ENCODE measurements around the gene PRKN.

PRKN gene

DNA sequence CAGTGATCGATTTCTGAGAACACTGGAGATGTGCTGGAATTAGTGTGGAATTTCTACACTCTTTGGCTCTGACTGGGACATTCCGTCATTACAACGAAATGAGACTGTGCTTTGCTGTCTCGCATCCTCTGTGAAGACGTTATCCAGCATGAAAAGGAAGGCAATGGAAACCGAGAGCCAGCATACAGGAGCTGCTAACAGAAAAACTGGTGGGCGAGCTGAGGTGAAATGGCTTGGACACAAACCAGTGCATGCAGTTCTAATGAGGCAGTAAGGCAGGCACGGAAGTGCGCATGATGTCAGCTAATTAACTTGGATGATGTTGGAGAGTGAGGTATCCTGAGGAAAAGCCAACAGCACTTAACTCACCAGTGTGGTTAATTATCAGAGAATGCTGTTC lies 1250.9 kb downstream of the PRKN start:
- DNase-seq (ENCODE audit: extremely low spot score), result no peak
- CTCF ChIA-PET, result interaction anchor here (0.9 kb wide), 1 partner anchor 30 kb away, joined by 6 read pairs; no protein-coding TSS in a partner anchor
- no peak for TF ChIP-seq HDGF (IDR thresholded peaks at IDR 0.05; ENCODE audit: borderline replicate concordance)
- no peak for TF ChIP-seq BHLHE40 (IDR thresholded peaks at IDR 0.05; ENCODE audit: borderline replicate concordance)
- TF ChIP-seq SP1 (IDR thresholded peaks at IDR 0.05), result no peak
- no peak for TF ChIP-seq FOXK2 (IDR thresholded peaks at IDR 0.05)
- no peak for TF ChIP-seq L3MBTL2 (conservative IDR thresholded peaks at IDR 0.05)
- no peak for TF ChIP-seq LEF1 (IDR thresholded peaks at IDR 0.05; ENCODE audit: borderline replicate concordance)
- TF ChIP-seq CTBP1 (IDR thresholded peaks at IDR 0.05; ENCODE audit: borderline replicate concordance), result no peak
- no peak for TF ChIP-seq FOXA1 (IDR thresholded peaks at IDR 0.05)
- TF ChIP-seq, protein P1, sequence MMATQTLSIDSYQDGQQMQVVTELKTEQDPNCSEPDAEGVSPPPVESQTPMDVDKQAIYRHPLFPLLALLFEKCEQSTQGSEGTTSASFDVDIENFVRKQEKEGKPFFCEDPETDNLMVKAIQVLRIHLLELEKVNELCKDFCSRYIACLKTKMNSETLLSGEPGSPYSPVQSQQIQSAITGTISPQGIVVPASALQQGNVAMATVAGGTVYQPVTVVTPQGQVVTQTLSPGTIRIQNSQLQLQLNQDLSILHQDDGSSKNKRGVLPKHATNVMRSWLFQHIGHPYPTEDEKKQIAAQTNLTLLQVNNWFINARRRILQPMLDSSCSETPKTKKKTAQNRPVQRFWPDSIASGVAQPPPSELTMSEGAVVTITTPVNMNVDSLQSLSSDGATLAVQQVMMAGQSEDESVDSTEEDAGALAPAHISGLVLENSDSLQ (IDR thresholded peaks at IDR 0.05), result no peak
- no peak for TF ChIP-seq NFRKB (IDR thresholded peaks at IDR 0.05)
- no peak for TF ChIP-seq SUZ12 (IDR thresholded peaks at IDR 0.05)
- TF ChIP-seq ZNF384 (IDR thresholded peaks at IDR 0.05), result no peak
- TF ChIP-seq ELF4 (IDR thresholded peaks at IDR 0.05), result no peak
- TF ChIP-seq ARNT (IDR thresholded peaks at IDR 0.05), result no peak
- no peak for TF ChIP-seq TARDBP (IDR thresholded peaks at IDR 0.05)
- TF ChIP-seq FOXM1 (IDR thresholded peaks at IDR 0.05; ENCODE audit: borderline replicate concordance), result no peak
- POLR2A ChIA-PET, result no interaction called here

DNA sequence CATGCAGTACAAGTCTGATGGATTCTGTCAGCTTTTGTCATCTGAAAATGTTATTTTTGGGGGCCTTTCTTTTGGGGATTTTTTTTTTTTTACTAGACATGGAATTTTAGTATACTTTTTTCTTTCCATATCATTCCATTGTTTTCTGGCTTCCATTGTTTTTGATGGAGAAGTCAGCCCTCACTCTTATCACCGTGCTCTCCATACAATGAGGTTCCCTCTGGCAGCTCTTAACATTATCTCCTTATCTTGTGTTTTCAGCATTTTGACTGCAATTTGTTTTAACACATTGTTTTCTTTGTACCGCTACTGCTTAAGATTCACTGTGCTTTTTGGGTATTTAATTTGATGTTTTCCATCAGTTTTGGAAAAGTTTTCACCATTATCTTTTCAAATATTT lies 1262.2 kb downstream of the PRKN start:
- no peak for TF ChIP-seq SUZ12 (IDR thresholded peaks at IDR 0.05)
- no peak for TF ChIP-seq FOXK2 (IDR thresholded peaks at IDR 0.05)
- TF ChIP-seq FOXA1 (IDR thresholded peaks at IDR 0.05), result no peak
- TF ChIP-seq ARNT (IDR thresholded peaks at IDR 0.05), result no peak
- no peak for TF ChIP-seq SP1 (IDR thresholded peaks at IDR 0.05)
- no peak for TF ChIP-seq ZNF384 (IDR thresholded peaks at IDR 0.05)
- TF ChIP-seq L3MBTL2 (conservative IDR thresholded peaks at IDR 0.05), result no peak
- no peak for TF ChIP-seq LEF1 (IDR thresholded peaks at IDR 0.05; ENCODE audit: borderline replicate concordance)
- TF ChIP-seq, protein P1 (IDR thresholded peaks at IDR 0.05), result no peak
- no peak for TF ChIP-seq ELF4 (IDR thresholded peaks at IDR 0.05)
- TF ChIP-seq HDGF (IDR thresholded peaks at IDR 0.05; ENCODE audit: borderline replicate concordance), result no peak
- TF ChIP-seq TARDBP (IDR thresholded peaks at IDR 0.05), result no peak
- no peak for TF ChIP-seq BHLHE40 (IDR thresholded peaks at IDR 0.05; ENCODE audit: borderline replicate concordance)
- TF ChIP-seq NFRKB (IDR thresholded peaks at IDR 0.05), result no peak
- TF ChIP-seq CTBP1 (IDR thresholded peaks at IDR 0.05; ENCODE audit: borderline replicate concordance), result no peak
- no peak for TF ChIP-seq FOXM1 (IDR thresholded peaks at IDR 0.05; ENCODE audit: borderline replicate concordance)
- POLR2A ChIA-PET, result no interaction called here
- CTCF ChIA-PET, result no interaction called here

DNA sequence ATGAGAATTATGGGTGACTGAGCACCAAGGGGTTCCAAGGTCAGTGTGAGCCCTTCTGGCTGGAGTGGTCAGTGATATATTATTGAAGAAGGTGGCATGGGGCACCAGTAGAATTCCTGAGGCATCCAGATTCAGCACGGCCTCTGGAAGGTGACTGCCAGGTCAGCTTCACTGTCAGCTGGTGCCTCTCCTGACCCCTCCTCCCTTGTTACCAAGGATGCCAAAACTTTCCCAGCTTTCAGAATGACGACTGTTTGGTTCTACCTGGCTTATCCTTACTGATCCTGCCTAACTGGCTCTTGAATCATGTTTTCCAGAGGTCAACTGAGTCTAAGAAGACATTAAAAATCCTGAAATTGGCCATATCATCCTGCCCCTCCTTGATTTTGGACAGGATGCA lies 1264.5 kb downstream of the PRKN start:
- DNase-seq (ENCODE audit: extremely low spot score), result no peak
- ChIA-PET CTCF (no interaction called here), POLR2A (no interaction called here)
- TF ChIP-seq FOXM1 (IDR thresholded peaks at IDR 0.05; ENCODE audit: borderline replicate concordance) (no peak), ARNT (IDR thresholded peaks at IDR 0.05) (no peak), SUZ12 (IDR thresholded peaks at IDR 0.05) (no peak)

More for the DNA sequence above, 1262.2 kb downstream of the PRKN start:
- DNase-seq (ENCODE audit: extremely low spot score), result no peak

DNA sequence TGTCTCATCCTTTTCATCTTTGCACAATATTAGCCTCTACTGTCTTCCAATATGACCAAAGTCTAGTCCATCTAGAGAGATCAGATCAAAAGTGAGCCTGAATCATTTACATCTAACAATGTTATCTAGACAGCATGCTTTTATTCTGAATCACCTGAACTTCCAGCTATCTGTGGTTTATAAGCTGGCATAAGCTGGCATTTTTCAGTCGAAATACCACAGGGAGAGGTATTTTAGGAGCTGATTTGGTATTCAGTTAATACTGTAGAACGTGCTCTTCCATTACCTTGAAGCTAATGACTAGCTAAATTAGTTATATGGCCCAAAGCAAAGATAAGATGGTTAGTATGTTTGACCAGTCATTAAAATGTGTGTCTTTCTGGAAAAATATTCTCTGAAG lies 1265.4 kb downstream of the PRKN start:
- ChIA-PET POLR2A (no interaction called here), CTCF (interaction anchor here (1.1 kb wide), 1 partner anchor 44 kb away, joined by 3 read pairs; no protein-coding TSS in a partner anchor)
- TF ChIP-seq NFRKB (IDR thresholded peaks at IDR 0.05) (no peak), HDGF (IDR thresholded peaks at IDR 0.05; ENCODE audit: borderline replicate concordance) (no peak), ELF4 (IDR thresholded peaks at IDR 0.05) (no peak), ZNF384 (IDR thresholded peaks at IDR 0.05) (no peak), FOXM1 (IDR thresholded peaks at IDR 0.05; ENCODE audit: borderline replicate concordance) (no peak), SUZ12 (IDR thresholded peaks at IDR 0.05) (no peak), LEF1 (IDR thresholded peaks at IDR 0.05; ENCODE audit: borderline replicate concordance) (no peak), FOXK2 (IDR thresholded peaks at IDR 0.05) (no peak), L3MBTL2 (conservative IDR thresholded peaks at IDR 0.05) (no peak), FOXA1 (IDR thresholded peaks at IDR 0.05) (no peak), TARDBP (IDR thresholded peaks at IDR 0.05) (no peak), SP1 (IDR thresholded peaks at IDR 0.05) (no peak), BHLHE40 (IDR thresholded peaks at IDR 0.05; ENCODE audit: borderline replicate concordance) (no peak)
- TF ChIP-seq, protein P1 (IDR thresholded peaks at IDR 0.05), result no peak
- DNase-seq (ENCODE audit: extremely low spot score), result no peak

DNA sequence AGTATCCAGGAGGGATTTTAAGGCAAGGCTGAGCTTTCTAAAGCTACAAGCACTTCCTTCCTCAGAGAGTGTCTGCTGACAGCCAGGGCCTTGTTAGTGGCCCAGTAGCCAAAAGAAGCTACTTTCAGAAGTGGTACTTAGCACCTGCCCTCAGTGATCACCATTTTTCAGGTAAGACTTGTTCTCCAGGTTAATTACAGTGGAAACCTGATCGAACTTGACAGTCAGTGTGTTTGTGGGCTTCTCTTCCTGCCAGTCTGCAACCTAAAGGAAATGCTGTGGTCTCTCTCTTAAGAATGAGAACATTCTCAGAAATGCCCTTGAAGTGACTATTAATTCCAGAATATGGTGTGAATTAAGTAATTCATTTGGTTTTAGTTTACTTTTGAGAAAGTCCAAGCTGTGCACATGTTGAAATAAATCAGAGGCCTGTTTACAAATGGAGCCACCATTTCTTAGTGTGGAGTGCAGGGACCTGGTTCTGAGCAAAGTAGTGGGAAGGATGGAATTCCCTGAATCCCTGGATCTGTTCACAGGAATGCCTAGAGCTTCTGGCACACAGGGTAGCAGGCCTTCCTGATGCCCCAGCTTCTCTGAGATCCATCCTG lies 1268.5 kb downstream of the PRKN start:
- CTCF ChIA-PET, result interaction anchor here (0.9 to 1.6 kb wide), 2 partner anchors 41 to 236 kb away, joined by 3 to 6 read pairs; no protein-coding TSS in a partner anchor
- TF ChIP-seq SP1 (IDR thresholded peaks at IDR 0.05) (no peak), HDGF (IDR thresholded peaks at IDR 0.05; ENCODE audit: borderline replicate concordance) (no peak), ZNF384 (IDR thresholded peaks at IDR 0.05) (no peak), NFRKB (IDR thresholded peaks at IDR 0.05) (no peak), ARNT (IDR thresholded peaks at IDR 0.05) (no peak), FOXM1 (IDR thresholded peaks at IDR 0.05; ENCODE audit: borderline replicate concordance) (no peak), BHLHE40 (IDR thresholded peaks at IDR 0.05; ENCODE audit: borderline replicate concordance) (no peak), TARDBP (IDR thresholded peaks at IDR 0.05) (no peak), SUZ12 (IDR thresholded peaks at IDR 0.05) (no peak), L3MBTL2 (conservative IDR thresholded peaks at IDR 0.05) (no peak; the same call in 1 of the 2 replicates), LEF1 (IDR thresholded peaks at IDR 0.05; ENCODE audit: borderline replicate concordance) (no peak), FOXK2 (IDR thresholded peaks at IDR 0.05) (no peak), FOXA1 (IDR thresholded peaks at IDR 0.05) (no peak), ELF4 (IDR thresholded peaks at IDR 0.05) (no peak), CTBP1 (IDR thresholded peaks at IDR 0.05; ENCODE audit: borderline replicate concordance) (no peak)
- TF ChIP-seq, protein P1 (IDR thresholded peaks at IDR 0.05), result no peak
- POLR2A ChIA-PET, result no interaction called here

More for the DNA sequence above, 1268.5 kb downstream of the PRKN start:
- no peak for DNase-seq (ENCODE audit: extremely low spot score)

Data from HEK293T (cell line).